Astrocyte (in vitro differentiated cells and primary cell): ENCODE measurements around the gene PLXNC1.

Experiments used
- CTCF ChIP-seq: IDR thresholded peaks from 2 replicates; pipeline ENCODE4 v1.5.1; 2011; ENCODE audit warnings: low read depth, mild to moderate bottlenecking, inconsistent platforms, low read length, moderate library complexity; ENCODE audit not compliant: insufficient read depth
- EZH2 ChIP-seq: IDR thresholded peaks from 2 replicates; pipeline ENCODE4 v1.6.1; 2012; ENCODE audit warnings: mild to moderate bottlenecking, low read length, inconsistent platforms; ENCODE audit not compliant: insufficient read depth

GRCh38 chr12:94139816-94140215 is 8.6 kb upstream of the PLXNC1 start:
- TF ChIP-seq CTCF (no peak), EZH2 (no peak)
